Measurements from ENCODE around the gene ALDH18A1. TPM values are rescaled to one million over a fixed set of nuclear protein-coding genes. Genes with fewer than 3 reads are reported as not detected.

ALDH18A1 gene
- total RNA-seq, 1 experiment from 2014 or later: 166 TPM

Other genes starting within 250 kb of the ALDH18A1 start
- 39.3 and 44.1 TPM in 2 replicates for gene SORBS1, start 95.3 kb downstream of the ALDH18A1 start, total RNA-seq (2022)
- 49.2 and 52.1 TPM in 2 replicates for gene TCTN3, start 37.2 kb upstream of the ALDH18A1 start, total RNA-seq (2022)
- 1.7 and 2.2 TPM in 2 replicates for gene ENTPD1, start 99.5 kb upstream of the ALDH18A1 start, total RNA-seq (2022)